HG02885 (cell line): ENCODE data around the gene SECTM1.
"Not testable (repeated sequence)": the region's sequence is repeated elsewhere in the genome, so short reads cannot be mapped to it uniquely, and the experiment has no call there.

Source experiments
- ATAC-seq: cut with Tn5 transposase; IDR thresholded peaks from one replicate; pipeline ENCODE4 v1.9.1; 2021; ENCODE audit warnings: mild to moderate bottlenecking; ENCODE audit not compliant: unreplicated experiment, poor library complexity

Gene SECTM1

GRCh38 chr17:82333279-82334171 is at the start of gene SECTM1:
TSS of gene SECTM1 (minus strand) at chr17:82333766. CDS start at chr17:82327240, 6,526 bp downstream.
- ATAC-seq: no peak

GRCh38 chr17:82382933-82383255 is 49.3 kb upstream of the SECTM1 start:
- ATAC-seq: no peak

GRCh38 chr17:82382220-82382932 is 48.8 kb upstream of the SECTM1 start:
- not testable (repeated sequence) for ATAC-seq

- not testable (repeated sequence) for ATAC-seq
Measured at GRCh38 chr17:82381703-82382009, 48.1 kb upstream of the SECTM1 start.

- ATAC-seq: no peak
Measured at GRCh38 chr17:82380860-82381702, 47.5 kb upstream of the SECTM1 start.

GRCh38 chr17:82378741-82379021 is 45.1 kb upstream of the SECTM1 start:
- no peak for ATAC-seq

GRCh38 chr17:82377924-82378740 is 44.6 kb upstream of the SECTM1 start:
- ATAC-seq: no peak

GRCh38 chr17:82377294-82377693 is 43.7 kb upstream of the SECTM1 start:
- not testable (repeated sequence) for ATAC-seq

GRCh38 chr17:82376042-82376730 is 42.6 kb upstream of the SECTM1 start:
- ATAC-seq: no peak

- no peak for ATAC-seq
Measured at GRCh38 chr17:82375359-82376041, 41.9 kb upstream of the SECTM1 start.

GRCh38 chr17:82374626-82375331 is 41.2 kb upstream of the SECTM1 start:
- no peak for ATAC-seq

- ATAC-seq: no peak
Measured at GRCh38 chr17:82373731-82374625, 40.4 kb upstream of the SECTM1 start.

GRCh38 chr17:82373072-82373452 is 39.5 kb upstream of the SECTM1 start:
- ATAC-seq: not testable (repeated sequence)

GRCh38 chr17:82372249-82373071 is 38.9 kb upstream of the SECTM1 start:
- no peak for ATAC-seq

GRCh38 chr17:82371333-82372248 is 38.0 kb upstream of the SECTM1 start, which contains the start of gene UTS2R:
TSS of gene UTS2R (plus strand) at chr17:82371765. CDS start at chr17:82374325, 2,560 bp downstream.
- ATAC-seq: no peak
